Stimulated activated effector memory CD8-positive, alpha-beta T cell treated with anti-CD3 and anti-CD28 coated beads, Interleukin-12 subunit alpha, Interleukin-12 subunit beta, amount 100 ng/mL, for 72 hours (primary cell): ENCODE results near the gene RXFP3.

Experiments used
- ATAC-seq: fragments of 150-1000 bp; cut with Tn5 transposase; 2 replicates; pipeline ENCODE4 v1.10.0; 2021
- DNase-seq, 2 donors: peaks; one replicate each; pipeline ENCODE4 v3.0.0; 2021 to 2022; ENCODE audit warnings: low spot score in 2 of 2
- H3K27ac Mint-ChIP-seq: one replicate; pipeline ENCODE4 v1.8.0; 2022; ENCODE audit warnings: mild to moderate bottlenecking, mixed read lengths
- H3K36me3 Mint-ChIP-seq: one replicate; pipeline ENCODE4 v1.8.0; 2022; ENCODE audit warnings: mild to moderate bottlenecking, mixed read lengths
- H3K4me1 Mint-ChIP-seq: one replicate; pipeline ENCODE4 v1.8.0; 2022; ENCODE audit warnings: mixed read lengths
- H3K4me3 Mint-ChIP-seq: one replicate; pipeline ENCODE4 v1.8.0; 2022; ENCODE audit warnings: mild to moderate bottlenecking, mixed read lengths
- H3K9me3 Mint-ChIP-seq: one replicate; pipeline ENCODE4 v1.8.0; 2022; ENCODE audit warnings: mixed read lengths

The RXFP3 gene

GRCh38 chr5:33985447-33985846, 49.3 kb downstream of the RXFP3 start:
- ATAC-seq = no peak

More at GRCh38 chr5:33985447-33985846, 49.3 kb downstream of the RXFP3 start:
- no peaks in the 10 kb centered on the region for H3K9me3 Mint-ChIP-seq
- H3K4me3 Mint-ChIP-seq = no peak overlapping the region
- no peak overlapping the region for H3K27ac Mint-ChIP-seq
- peaks cover 23% of the 10 kb centered on the region for H3K36me3 Mint-ChIP-seq
- H3K4me1 Mint-ChIP-seq = no peaks in the 10 kb centered on the region
- no peak for DNase-seq
